HepG2 (cell line): ENCODE results near the gene EIF4ENIF1. TPM values are rescaled to one million over a fixed set of nuclear protein-coding genes. Genes with fewer than 3 reads are reported as not detected.

Experiments
- CHD4 ChIP-seq: fragments of 200-600 bp; sonication (generic); IDR thresholded peaks from 2 replicates; pipeline ENCODE4 v1.7.0; 2017; ENCODE audit warnings: mild to moderate bottlenecking, low read length, borderline replicate concordance
- CREM ChIP-seq, 2 experiments: sonication (generic) in 1 of 2; formaldehyde crosslinking in 1 of 2; IDR thresholded peaks; 2 replicates each; pipeline versions ENCODE4 v1.4.0 to v1.6.1; 2016 to 2020; ENCODE audit warnings: antibody characterized with exemption in 1 of 2, mild to moderate bottlenecking in 1 of 2, missing genetic modification reagents in 1 of 2
- CSRNP1 ChIP-seq: sonication (generic); formaldehyde crosslinking; IDR thresholded peaks from 2 replicates; pipeline ENCODE4 v1.8.1; 2023; ENCODE audit warnings: mild to moderate bottlenecking, missing genetic modification reagents
- DBP ChIP-seq: sonication (generic); formaldehyde crosslinking; IDR thresholded peaks from 2 replicates; pipeline ENCODE4 v1.4.0; 2020; ENCODE audit warnings: missing genetic modification reagents; ENCODE audit errors: not compliant biosample characterization
- E2F5 ChIP-seq: sonication (generic); formaldehyde crosslinking; conservative IDR thresholded peaks from 2 replicates; pipeline ENCODE4 v1.4.0; 2020; ENCODE audit warnings: missing genetic modification reagents
- HOMEZ ChIP-seq: IDR thresholded peaks from 2 replicates; pipeline ENCODE4 v1.6.1; 2016; ENCODE audit warnings: low read depth
- KDM5B ChIP-seq: sonication (generic); formaldehyde crosslinking; IDR thresholded peaks from 2 replicates; pipeline ENCODE4 v1.4.0; 2020; ENCODE audit warnings: missing genetic modification reagents, mild to moderate bottlenecking, borderline replicate concordance
- PBX3 ChIP-seq: sonication (generic); formaldehyde crosslinking; IDR thresholded peaks from 2 replicates; pipeline ENCODE4 v1.8.1; 2023; ENCODE audit warnings: missing genetic modification reagents, inconsistent platforms, borderline replicate concordance
- PITX1 ChIP-seq: sonication (generic); formaldehyde crosslinking; IDR thresholded peaks from 2 replicates; pipeline ENCODE4 v1.5.1; 2020; ENCODE audit warnings: mild to moderate bottlenecking, missing genetic modification reagents
- SOX13 ChIP-seq, 3 experiments: fragments of 450-650 bp in 1 of 3; sonication (generic) in 1 of 3; formaldehyde crosslinking in 1 of 3; IDR thresholded peaks in 2 of 3; conservative IDR thresholded peaks in 1 of 3; 2 replicates each; pipeline versions ENCODE4 v1.5.0 to v1.6.1; 2016 to 2020; ENCODE audit warnings: antibody characterized with exemption in 1 of 3, mild to moderate bottlenecking in 1 of 3, missing compliant biosample characterization in 1 of 3, missing genetic modification reagents in 1 of 3, moderate library complexity in 1 of 3
- TEAD2 ChIP-seq: sonication (generic); formaldehyde crosslinking; IDR thresholded peaks from 2 replicates; pipeline ENCODE4 v1.9.0; 2021; ENCODE audit warnings: missing genetic modification reagents
- UBTF ChIP-seq: sonication (generic); formaldehyde crosslinking; IDR thresholded peaks from 2 replicates; pipeline ENCODE4 v1.4.0; 2020; ENCODE audit warnings: mild to moderate bottlenecking, missing genetic modification reagents
- ZBTB33 ChIP-seq: sonication (generic); formaldehyde crosslinking; IDR thresholded peaks from 2 replicates; pipeline ENCODE4 v1.4.0; 2020; ENCODE audit warnings: missing genetic modification reagents
- ZKSCAN8 ChIP-seq: IDR thresholded peaks from 2 replicates; pipeline ENCODE4 v1.6.1; 2016; ENCODE audit warnings: borderline replicate concordance, missing genetic modification reagents, missing compliant biosample characterization
- ZNF234 ChIP-seq: sonication (generic); formaldehyde crosslinking; conservative IDR thresholded peaks from 2 replicates; pipeline ENCODE4 v1.5.1; 2020; ENCODE audit warnings: mild to moderate bottlenecking, missing genetic modification reagents
- polyA plus RNA-seq, 8 experiments: library from polyadenylated mRNA; depleted of rRNA in 3 of 8; stranded (reverse) in 7 of 8; unstranded in 1 of 8; fragments of >200 nt; fragmentation: Illumina TruSeq in 4 of 8; extraction: Trizol in 4 of 8; gene quantifications; 2 replicates each; pipeline versions ENCODE4 v1.2.1 to v1.2.3, GENCODE V29; 2011 to 2016; ENCODE audit warnings: low read depth in 4 of 8, missing spikeins in 1 of 8, mixed read lengths in 1 of 8; ENCODE audit not compliant: insufficient read depth in 1 of 8
- total RNA-seq, 5 experiments: library from RNA; depleted of rRNA; stranded (reverse); fragments of >200 nt; fragmentation: Illumina TruSeq; extraction: Trizol; gene quantifications; 2 replicates each; pipeline ENCODE4 v1.2.3, GENCODE V29; 2016; ENCODE audit warnings: low read depth in 1 of 5

The EIF4ENIF1 gene
- total and polyA plus RNA-seq, 2 of the 13 experiments (the other 11 are each of a cell fraction or from before 2014, with no cell fraction given) = 11.9 to 12.3 TPM

- TF ChIP-seq HOMEZ (CRISPR knock-in tag) (no peak), PBX3 (no peak), CHD4 (no peak), ZNF234 (CRISPR knock-in tag) (no peak), PITX1 (CRISPR knock-in tag) (peak; percentile 76), E2F5 (CRISPR knock-in tag) (peak; percentile 82), KDM5B (CRISPR knock-in tag) (peak; percentile 86; the same call in 1 of the 2 replicates), CREM (IDR thresholded peaks at IDR 0.05) (no peak), CREM (CRISPR knock-in tag; IDR thresholded peaks at IDR 0.05) (no peak), TEAD2 (CRISPR knock-in tag) (no peak), UBTF (peak; percentile 73; the same call in 1 of the 2 replicates), CSRNP1 (CRISPR knock-in tag) (peak; percentile 82; the same call in 1 of the 2 replicates), SOX13 (IDR thresholded peaks at IDR 0.05) (no peak; the same call in 1 of the 2 replicates), SOX13 (CRISPR knock-in tag; conservative IDR thresholded peaks at IDR 0.05 in 1 of 2, IDR thresholded peaks at IDR 0.05 in 1 of 2) (no peak; a peak in 1 of 4 replicates), ZBTB33 (CRISPR knock-in tag) (no peak), DBP (CRISPR knock-in tag) (no peak), ZKSCAN8 (CRISPR knock-in tag) (peak; percentile 38; the same call in 1 of the 2 replicates)
Measured at GRCh38 chr22:31496007-31496734, 6.5 kb upstream of the EIF4ENIF1 start, which contains the start of gene SFI1 (continued).
